ENCODE measurements around the gene CLK1.
"Not testable (repeated sequence)": the region's sequence is repeated elsewhere in the genome, so short reads cannot be mapped to it uniquely, and the experiment has no call there.

CLK1 gene
- total RNA-seq, result 446 to 1,553 reads per million in 2 donors

- peak; percentile 96 for DNase-seq
Measured at GRCh38 chr2:200864176-200865034, at the start of gene CLK1. TSS of gene CLK1 (minus strand) at chr2:200864658. CDS start at chr2:200861862, 2,796 bp downstream.

GRCh38 chr2:200913654-200914053, 49.2 kb upstream of the CLK1 start:
- DNase-seq, result no peak

- no peak for DNase-seq
Measured at GRCh38 chr2:200909958-200910357, 45.5 kb upstream of the CLK1 start.

- DNase-seq, result peak; percentile 16
Measured at GRCh38 chr2:200905618-200906296, 41.3 kb upstream of the CLK1 start.

- peak; percentile 50 for DNase-seq
Measured at GRCh38 chr2:200901459-200902072, 37.1 kb upstream of the CLK1 start.

GRCh38 chr2:200899482-200899881, 35.0 kb upstream of the CLK1 start:
- DNase-seq, result no peak

- peak; percentile 91 for DNase-seq
Measured at GRCh38 chr2:200888704-200889625, 24.5 kb upstream of the CLK1 start, which contains the start of the genes NIF3L1 and PPIL3. TSS of gene NIF3L1 (plus strand) at chr2:200889371. CDS start at chr2:200891944, 2,573 bp downstream. TSS of gene PPIL3 (minus strand) at chr2:200889077. CDS start at chr2:200887615, 1,462 bp downstream.

GRCh38 chr2:200881715-200882249, 17.3 kb upstream of the CLK1 start:
- not testable (repeated sequence) for DNase-seq

- DNase-seq, result no peak
Measured at GRCh38 chr2:200878289-200878880, 13.9 kb upstream of the CLK1 start.

GRCh38 chr2:200877443-200877842, 13.0 kb upstream of the CLK1 start:
- DNase-seq, result no peak

- DNase-seq, result no peak
Measured at GRCh38 chr2:200873560-200873959, 9.1 kb upstream of the CLK1 start.

GRCh38 chr2:200871151-200871550, 6.7 kb upstream of the CLK1 start:
- DNase-seq, result no peak

GRCh38 chr2:200869014-200869413, 4.6 kb upstream of the CLK1 start:
- DNase-seq, result no peak

- no peak for DNase-seq
Measured at GRCh38 chr2:200863782-200864175, 679 bp downstream of the CLK1 start.

GRCh38 chr2:200862532-200863000, 1.9 kb downstream of the CLK1 start:
- DNase-seq, result peak; percentile 44

GRCh38 chr2:200861617-200862155, 2.8 kb downstream of the CLK1 start:
- no peak for DNase-seq

- DNase-seq, result no peak
Measured at GRCh38 chr2:200860092-200860795, 4.2 kb downstream of the CLK1 start.

GRCh38 chr2:200856806-200857205, 7.7 kb downstream of the CLK1 start:
- DNase-seq, result no peak

GRCh38 chr2:200852605-200853004, 11.9 kb downstream of the CLK1 start:
- DNase-seq, result no peak

All from T-helper 9 cell (primary cell).